Measurements from ENCODE around the gene CLDND2.

GRCh38 chr19:51346742-51347141, 22.1 kb downstream of the CLDND2 start:
- TF ChIP-seq EZH2phosphoT487 (IDR thresholded peaks at IDR 0.05; ENCODE audit: borderline replicate concordance) (no peak), CTCF (IDR thresholded peaks at IDR 0.05 in 2 of 3, conservative IDR thresholded peaks at IDR 0.05 in 1 of 3; ENCODE audit: borderline replicate concordance in 1 of 3, insufficient read depth in 1 of 3, low read depth in 2 of 3, low read length in 2 of 3) (peak in 1 of 3 experiments; percentile 23; a peak in 1 of 6 replicates), ZFX (IDR thresholded peaks at IDR 0.05) (no peak), REST (IDR thresholded peaks at IDR 0.05; ENCODE audit: low read depth) (no peak), EZH2 (IDR thresholded peaks at IDR 0.05) (no peak), MAX (IDR thresholded peaks at IDR 0.05) (no peak), POLR2AphosphoS5 (IDR thresholded peaks at IDR 0.05; ENCODE audit: low read depth, low read length) (no peak), JUND (IDR thresholded peaks at IDR 0.05) (no peak)
